Liver (tissue), 9 donors: ENCODE data around the gene PODXL2. TPM values are rescaled to one million over a fixed set of nuclear protein-coding genes. Genes with fewer than 3 reads are reported as not detected.

Source experiments
- DNase-seq: peaks from one replicate; pipeline ENCODE4 v3.0.0-alpha.2; 2017; ENCODE audit warnings: low spot score
- H3K27ac ChIP-seq, 2 donors: one replicate each; pipeline ENCODE4 v1.7.0; 2013; ENCODE audit warnings: inconsistent platforms in 2 of 2, low read length in 2 of 2, control low read depth in 1 of 2, low read depth in 1 of 2, mild to moderate bottlenecking in 1 of 2
- H3K27me3 ChIP-seq, 4 donors: one replicate each; pipeline versions ENCODE4 v1.6.1 to v1.7.0; 2013; ENCODE audit warnings: low read length in 3 of 4, inconsistent platforms in 1 of 4, mild to moderate bottlenecking in 1 of 4, moderate library complexity in 1 of 4; ENCODE audit not compliant: control insufficient read depth in 4 of 4, insufficient read depth in 4 of 4
- H3K36me3 ChIP-seq, 4 donors: one replicate each; pipeline versions ENCODE4 v1.6.1 to v1.7.0; 2013; ENCODE audit warnings: low read length in 3 of 4, mild to moderate bottlenecking in 3 of 4, low read depth in 1 of 4, moderate library complexity in 1 of 4; ENCODE audit not compliant: control insufficient read depth in 4 of 4, insufficient read depth in 3 of 4
- H3K4me1 ChIP-seq, 4 donors: one replicate each; pipeline versions ENCODE4 v1.6.1 to v1.7.0; 2013; ENCODE audit warnings: low read length in 3 of 4, mild to moderate bottlenecking in 3 of 4, moderate library complexity in 1 of 4; ENCODE audit not compliant: control insufficient read depth in 4 of 4, insufficient read depth in 4 of 4
- H3K4me3 ChIP-seq, 3 donors: one replicate each; pipeline versions ENCODE4 v1.6.1 to v1.7.0; 2013; ENCODE audit warnings: low read length in 3 of 3, control low read depth in 1 of 3, low read depth in 1 of 3, mild to moderate bottlenecking in 1 of 3
- H3K9ac ChIP-seq, 2 donors: one replicate each; pipeline ENCODE4 v1.7.0; 2013; ENCODE audit warnings: low read length in 2 of 2, mild to moderate bottlenecking in 2 of 2, moderate library complexity in 2 of 2, control low read depth in 1 of 2, low read depth in 1 of 2
- H3K9me3 ChIP-seq, 4 donors: one replicate each; pipeline versions ENCODE4 v1.6.1 to v1.7.0; 2013; ENCODE audit warnings: low read length in 3 of 4; ENCODE audit not compliant: control insufficient read depth in 4 of 4
- EGR1 ChIP-seq, 2 donors: IDR thresholded peaks; 2 replicates each; pipeline ENCODE4 v1.6.1; 2016 to 2018; ENCODE audit warnings: antibody characterized with exemption in 2 of 2, low read depth in 2 of 2
- FOXA1 ChIP-seq: IDR thresholded peaks from 2 replicates; pipeline ENCODE4 v1.6.1; 2016; ENCODE audit warnings: antibody characterized with exemption
- FOXA2 ChIP-seq: IDR thresholded peaks from 2 replicates; pipeline ENCODE4 v1.6.1; 2016; ENCODE audit warnings: antibody characterized with exemption
- JUND ChIP-seq, 2 donors: IDR thresholded peaks; 2 replicates each; pipeline ENCODE4 v1.6.1; 2016; ENCODE audit warnings: antibody characterized with exemption in 2 of 2
- NR2F2 ChIP-seq: IDR thresholded peaks from 2 replicates; pipeline ENCODE4 v1.6.1; 2016; ENCODE audit warnings: antibody characterized with exemption
- SP1 ChIP-seq: IDR thresholded peaks from 2 replicates; pipeline ENCODE4 v1.6.1; 2018; ENCODE audit warnings: antibody characterized with exemption, mild to moderate bottlenecking
- TAF1 ChIP-seq: conservative IDR thresholded peaks from 2 replicates; pipeline ENCODE4 v1.6.1; 2016; ENCODE audit warnings: antibody characterized with exemption, mild to moderate bottlenecking
- WGBS: extraction: QIAGEN DNeasy Blood & Tissue Kit; methylation state at CpG from one replicate; pipeline ENCODE4 v1.1.7; 2013; 5-methylcytosine and 5-hydroxymethylcytosine counted together
- polyA plus RNA-seq, 2 donors: library from polyadenylated mRNA; stranded (reverse) in 1 of 2; unstranded in 1 of 2; fragments of 200-250 nt in 1 of 2; fragments of >200 nt in 1 of 2; fragmentation: Nextera tagmentation in 1 of 2; extraction: Ambion mirVana in 1 of 2; gene quantifications; one replicate each; pipeline versions ENCODE4 v1.2.1 to v1.2.3, GENCODE V29; 2013 to 2015
- total RNA-seq, 2 donors: library from RNA; depleted of rRNA; stranded (reverse); fragments of >200 nt; gene quantifications; one replicate each; pipeline ENCODE4 v1.2.3, GENCODE V29; 2014
- TF ChIP-seq, protein P1 (sequence below): IDR thresholded peaks from 2 replicates; pipeline ENCODE4 v1.6.1; 2016; ENCODE audit warnings: antibody characterized with exemption
- TF ChIP-seq, protein P2 (sequence below): IDR thresholded peaks from 2 replicates; pipeline ENCODE4 v1.6.1; 2016; ENCODE audit warnings: antibody characterized with exemption
- donor health status: healthy.
- donor health status: healthy.
- donor health status: healthy.
- donor health status: healthy.
- donor health status: healthy.

Gene PODXL2
- total and polyA plus RNA-seq, 4 donors = 0.47 to 1.4 (median 0.88) TPM

DNA sequence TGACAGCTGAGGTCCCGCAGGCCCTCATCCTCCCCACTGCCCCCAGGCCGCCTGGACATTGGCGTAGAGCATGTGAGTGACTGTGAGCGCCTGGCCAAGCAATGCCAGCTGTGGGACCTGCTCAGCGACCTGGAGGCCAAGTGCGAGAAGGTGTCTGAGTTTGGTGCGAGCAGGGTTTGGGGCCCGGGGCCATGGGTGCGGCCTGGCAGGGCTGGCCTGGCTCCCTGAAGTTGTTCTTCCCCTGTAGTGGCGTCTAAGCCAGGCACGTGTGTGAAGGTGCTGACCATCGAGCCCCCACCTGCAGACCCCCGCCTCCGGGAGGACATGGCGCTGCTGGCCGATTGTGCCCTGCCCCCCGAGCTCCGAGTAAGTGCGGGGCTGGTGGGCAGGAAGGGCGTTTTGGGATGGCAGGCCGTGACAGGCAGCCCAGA, 48.0 kb downstream of the PODXL2 start:
- H3K27ac ChIP-seq = no peak overlapping the region
- no peak overlapping the region for H3K4me3 ChIP-seq
- TF ChIP-seq SP1 (no peak), EGR1 (IDR thresholded peaks at IDR 0.05; ENCODE audit: low read depth in 2 of 2) (no peak), FOXA2 (no peak), FOXA1 (no peak), JUND (IDR thresholded peaks at IDR 0.05) (no peak)
- WGBS = 95% methylated on average over 21 of the region's 21 CpGs
- H3K9ac ChIP-seq = no peak overlapping the region
- H3K4me1 ChIP-seq = peaks cover 5 to 12% (median 6%) of the 10 kb centered on the region in 4 donors
- H3K36me3 ChIP-seq = peaks cover 0 to 20% (median 4%) of the 10 kb centered on the region in 4 donors
- H3K27me3 ChIP-seq = no peaks in the 10 kb centered on the region
- DNase-seq = no peak
- H3K9me3 ChIP-seq = no peaks in the 10 kb centered on the region

DNA sequence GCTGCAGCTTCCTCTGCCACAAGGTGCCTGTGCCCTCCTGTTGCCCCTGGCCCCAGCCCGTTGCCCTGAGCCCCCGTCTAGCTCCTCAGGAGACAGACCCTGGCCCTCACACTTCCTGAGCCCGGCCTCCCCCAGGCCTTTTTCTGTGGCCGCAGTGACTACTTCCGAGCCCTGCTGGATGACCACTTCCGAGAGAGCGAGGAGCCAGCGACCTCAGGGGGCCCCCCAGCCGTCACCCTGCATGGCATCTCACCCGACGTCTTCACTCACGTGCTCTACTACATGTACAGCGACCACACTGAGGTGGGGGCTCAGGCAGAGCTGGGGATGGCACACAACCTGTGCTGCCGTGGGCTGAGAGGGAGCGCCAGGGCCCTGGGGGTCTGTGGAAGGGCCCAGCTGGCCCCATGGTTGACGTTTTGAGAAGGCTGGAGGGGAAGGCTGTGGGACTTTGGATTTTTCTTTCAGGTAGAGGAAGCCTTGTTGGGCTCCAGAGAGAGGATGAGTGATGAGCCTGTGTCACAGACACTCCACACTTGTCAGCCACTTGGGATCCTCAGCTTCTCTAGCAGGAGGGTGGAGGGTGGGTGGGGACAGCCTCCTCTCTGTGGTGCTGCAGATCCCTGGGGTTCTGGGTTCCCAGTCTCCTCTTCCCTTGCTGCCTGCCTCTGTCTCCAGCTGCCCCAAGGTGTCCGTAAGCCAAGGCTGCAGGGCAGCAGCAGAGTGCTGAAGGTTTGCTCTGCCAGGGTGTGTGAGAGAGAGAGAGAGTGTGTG, 48.7 kb downstream of the PODXL2 start:
- Histone ChIP-seq H3K9me3 (no peaks in the 10 kb centered on the region), H3K4me3 (no peak overlapping the region), H3K4me1 (peaks cover 5 to 12% (median 6%) of the 10 kb centered on the region in 4 donors), H3K27ac (no peak overlapping the region), H3K9ac (no peak overlapping the region), H3K27me3 (no peaks in the 10 kb centered on the region), H3K36me3 (peaks cover 0 to 20% (median 4%) of the 10 kb centered on the region in 4 donors)
- TF ChIP-seq TAF1 = no peak
- DNase-seq = no peak
- 96% methylated on average over 17 of the region's 17 CpGs for WGBS

DNA sequence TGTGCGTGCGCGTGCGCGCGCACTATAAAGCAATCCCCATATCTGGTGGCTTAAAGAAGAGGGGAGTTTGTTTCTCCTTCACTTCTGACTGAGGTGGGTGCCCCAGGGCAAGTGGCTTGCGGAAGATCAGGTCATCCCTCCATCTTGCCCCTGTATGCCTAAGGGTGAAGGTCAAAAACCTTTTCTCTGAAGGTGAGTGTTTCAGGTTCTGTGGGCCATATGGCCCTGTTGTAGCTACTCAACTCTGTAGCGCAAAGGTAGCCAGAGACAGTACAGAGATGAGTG, 49.3 kb downstream of the PODXL2 start:
- Histone ChIP-seq H3K36me3 (peaks cover 0 to 20% (median 4%) of the 10 kb centered on the region in 4 donors), H3K27me3 (no peaks in the 10 kb centered on the region), H3K9me3 (no peaks in the 10 kb centered on the region), H3K9ac (no peak overlapping the region), H3K4me3 (no peak overlapping the region), H3K27ac (no peak overlapping the region), H3K4me1 (peaks cover 4 to 9% (median 5%) of the 10 kb centered on the region in 4 donors)
- 96% methylated on average over 8 of the region's 8 CpGs for whole genome bisulfite sequencing
- no peak for DNase-seq
- TF ChIP-seq, protein P1, sequence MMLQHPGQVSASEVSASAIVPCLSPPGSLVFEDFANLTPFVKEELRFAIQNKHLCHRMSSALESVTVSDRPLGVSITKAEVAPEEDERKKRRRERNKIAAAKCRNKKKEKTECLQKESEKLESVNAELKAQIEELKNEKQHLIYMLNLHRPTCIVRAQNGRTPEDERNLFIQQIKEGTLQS = no peak
- TF ChIP-seq NR2F2 = no peak
- TF ChIP-seq FOXA1 = no peak
- TF ChIP-seq, protein P2, sequence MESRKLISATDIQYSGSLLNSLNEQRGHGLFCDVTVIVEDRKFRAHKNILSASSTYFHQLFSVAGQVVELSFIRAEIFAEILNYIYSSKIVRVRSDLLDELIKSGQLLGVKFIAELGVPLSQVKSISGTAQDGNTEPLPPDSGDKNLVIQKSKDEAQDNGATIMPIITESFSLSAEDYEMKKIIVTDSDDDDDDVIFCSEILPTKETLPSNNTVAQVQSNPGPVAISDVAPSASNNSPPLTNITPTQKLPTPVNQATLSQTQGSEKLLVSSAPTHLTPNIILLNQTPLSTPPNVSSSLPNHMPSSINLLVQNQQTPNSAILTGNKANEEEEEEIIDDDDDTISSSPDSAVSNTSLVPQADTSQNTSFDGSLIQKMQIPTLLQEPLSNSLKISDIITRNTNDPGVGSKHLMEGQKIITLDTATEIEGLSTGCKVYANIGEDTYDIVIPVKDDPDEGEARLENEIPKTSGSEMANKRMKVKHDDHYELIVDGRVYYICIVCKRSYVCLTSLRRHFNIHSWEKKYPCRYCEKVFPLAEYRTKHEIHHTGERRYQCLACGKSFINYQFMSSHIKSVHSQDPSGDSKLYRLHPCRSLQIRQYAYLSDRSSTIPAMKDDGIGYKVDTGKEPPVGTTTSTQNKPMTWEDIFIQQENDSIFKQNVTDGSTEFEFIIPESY = no peak
- TF ChIP-seq EGR1 (IDR thresholded peaks at IDR 0.05; ENCODE audit: low read depth in 2 of 2) = no peak
